ENCODE measurements around the gene TENT5D. TPM values are rescaled to one million over a fixed set of nuclear protein-coding genes. Genes with fewer than 3 reads are reported as not detected.
"Not testable (repeated sequence)": the region's sequence is repeated elsewhere in the genome, so short reads cannot be mapped to it uniquely, and the experiment has no call there.

TENT5D gene
- total RNA-seq, 1 experiment from 2014 or later = not detected

- POLR2A ChIA-PET (ENCODE audit: unreplicated experiment) = no interaction called here
- no peak for TF ChIP-seq EZH2 (IDR thresholded peaks at IDR 0.05; ENCODE audit: low read depth)
- TF ChIP-seq CTCF (conservative IDR thresholded peaks at IDR 0.05) = no peak
- Histone ChIP-seq H3K27me3 (ENCODE audit: insufficient read depth, low read depth) (no peaks in the 10 kb centered on the region), H3K4me3 (no peak overlapping the region), H2AFZ (no peak overlapping the region), H3K36me3 (ENCODE audit: low read depth) (no peaks in the 10 kb centered on the region), H3K9me3 (ENCODE audit: insufficient read depth, low read depth) (no peaks in the 10 kb centered on the region), H3K27ac (no peak overlapping the region), H3F3A (ENCODE audit: insufficient read depth, low read depth) (no peaks in the 10 kb centered on the region), H3K9me2 (ENCODE audit: insufficient read depth) (no peaks in the 10 kb centered on the region), H3K79me2 (ENCODE audit: low read depth) (no peaks in the 10 kb centered on the region), H4K20me1 (ENCODE audit: insufficient read depth) (no peaks in the 10 kb centered on the region), H3K4me2 (no peak overlapping the region), H3K4me1 (replicated peaks; ENCODE audit: insufficient read depth) (no peaks in the 10 kb centered on the region)
- no TSS peak for BruUV-seq (replicated peaks)
- CTCF ChIA-PET = no interaction called here
- intact Hi-C loops (cut with micrococcal nuclease; ENCODE audit: unreplicated experiment) = loop anchor here (5.0 kb wide), 1 partner anchor 144 kb away; no protein-coding TSS in a partner anchor
- DNase-seq = no peak
These were observed 12.6 kb downstream of the TENT5D start for GRCh38 chrX:80432863-80433262.

- H3K27me3 ChIP-seq (ENCODE audit: insufficient read depth, low read depth); intact Hi-C loops (cut with micrococcal nuclease; ENCODE audit: unreplicated experiment); H3K4me3 ChIP-seq; BruUV-seq (replicated peaks); H3F3A ChIP-seq (ENCODE audit: insufficient read depth, low read depth); H4K20me1 ChIP-seq (ENCODE audit: insufficient read depth); CTCF ChIA-PET; H2AFZ ChIP-seq; H3K9me2 ChIP-seq (ENCODE audit: insufficient read depth); H3K4me1 ChIP-seq (replicated peaks; ENCODE audit: insufficient read depth); H3K9me3 ChIP-seq (ENCODE audit: insufficient read depth, low read depth); H3K4me2 ChIP-seq; H3K79me2 ChIP-seq (ENCODE audit: low read depth); DNase-seq; H3K27ac ChIP-seq; H3K36me3 ChIP-seq (ENCODE audit: low read depth); POLR2A ChIA-PET (ENCODE audit: unreplicated experiment): not testable (repeated sequence)
These were observed 47.9 kb downstream of the TENT5D start for GRCh38 chrX:80468166-80468565.

GRCh38 chrX:80471582-80471981 lies 51.3 kb downstream of the TENT5D start:
- POLR2A ChIA-PET (ENCODE audit: unreplicated experiment) = no interaction called here
- BruUV-seq (replicated peaks) = no TSS peak
- Histone ChIP-seq H3K9me3 (ENCODE audit: insufficient read depth, low read depth) (no peaks in the 10 kb centered on the region), H3K4me1 (replicated peaks; ENCODE audit: insufficient read depth) (no peaks in the 10 kb centered on the region), H3K9me2 (ENCODE audit: insufficient read depth) (no peaks in the 10 kb centered on the region), H3F3A (ENCODE audit: insufficient read depth, low read depth) (no peaks in the 10 kb centered on the region), H3K36me3 (ENCODE audit: low read depth) (no peaks in the 10 kb centered on the region), H3K27me3 (ENCODE audit: insufficient read depth, low read depth) (no peaks in the 10 kb centered on the region), H3K79me2 (ENCODE audit: low read depth) (no peaks in the 10 kb centered on the region), H3K4me3 (no peak overlapping the region), H2AFZ (no peak overlapping the region), H3K4me2 (no peak overlapping the region), H3K27ac (no peak overlapping the region), H4K20me1 (ENCODE audit: insufficient read depth) (no peaks in the 10 kb centered on the region)
- CTCF ChIA-PET = no interaction called here
- intact Hi-C loops (cut with micrococcal nuclease; ENCODE audit: unreplicated experiment) = no loop called here
- DNase-seq = no peak
- TF ChIP-seq EZH2 (IDR thresholded peaks at IDR 0.05; ENCODE audit: low read depth) = no peak
- no peak for TF ChIP-seq CTCF (conservative IDR thresholded peaks at IDR 0.05)

DNA sequence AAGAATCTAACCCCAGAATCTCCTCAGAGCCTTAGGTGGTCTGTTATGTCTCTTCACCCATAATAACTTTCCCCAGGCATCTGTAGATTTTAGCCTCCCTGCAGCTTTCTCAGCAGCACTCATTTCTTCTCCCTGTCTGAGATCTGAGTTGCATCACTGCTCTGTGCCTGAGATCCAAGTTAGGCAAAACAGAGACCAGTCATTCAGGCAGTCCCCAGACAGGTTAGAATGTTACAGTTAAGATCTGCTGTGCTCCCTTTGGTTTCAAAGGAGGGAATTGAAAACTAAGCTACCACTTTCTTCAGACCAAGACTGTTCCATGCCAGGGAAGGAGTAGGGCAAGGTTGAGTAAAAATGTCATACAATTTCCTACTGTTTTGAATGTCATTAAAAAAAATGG lies 65.3 kb downstream of the TENT5D start:
- CTCF ChIA-PET = no interaction called here
- H3K9me2 ChIP-seq (ENCODE audit: insufficient read depth) = no peaks in the 10 kb centered on the region
- H3K4me3 ChIP-seq = no peak overlapping the region
- no TSS peak for BruUV-seq (replicated peaks)
- H3K36me3 ChIP-seq (ENCODE audit: low read depth) = no peaks in the 10 kb centered on the region
- H4K20me1 ChIP-seq (ENCODE audit: insufficient read depth) = no peaks in the 10 kb centered on the region
- no peak overlapping the region for H3K27ac ChIP-seq
- no peaks in the 10 kb centered on the region for H3K27me3 ChIP-seq (ENCODE audit: insufficient read depth, low read depth)
- no peaks in the 10 kb centered on the region for H3F3A ChIP-seq (ENCODE audit: insufficient read depth, low read depth)
- intact Hi-C loops (cut with micrococcal nuclease; ENCODE audit: unreplicated experiment) = no loop called here
- H3K9me3 ChIP-seq (ENCODE audit: insufficient read depth, low read depth) = no peaks in the 10 kb centered on the region
- TF ChIP-seq CTCF (conservative IDR thresholded peaks at IDR 0.05) (no peak), EZH2 (IDR thresholded peaks at IDR 0.05; ENCODE audit: low read depth) (no peak)
- no peak for DNase-seq
- POLR2A ChIA-PET (ENCODE audit: unreplicated experiment) = no interaction called here
- H3K79me2 ChIP-seq (ENCODE audit: low read depth) = no peaks in the 10 kb centered on the region
- H3K4me2 ChIP-seq = no peak overlapping the region
- no peaks in the 10 kb centered on the region for H3K4me1 ChIP-seq (replicated peaks; ENCODE audit: insufficient read depth)
- H2AFZ ChIP-seq = no peak overlapping the region
